Central memory CD8-positive, alpha-beta T cell (primary cell): ENCODE measurements around the gene RPL12.

Experiments
- ATAC-seq: fragments of 150-1000 bp; cut with Tn5 transposase; replicated peaks from 2 replicates; pipeline ENCODE4 v1.10.0; 2022; ENCODE audit warnings: mild to moderate bottlenecking, moderate FRiP score, moderate number of reproducible peaks; ENCODE audit not compliant: poor library complexity, severe bottlenecking; ENCODE audit errors: extremely low read depth
- DNase-seq, 2 donors: peaks; one replicate each; pipeline ENCODE4 v3.0.0; 2021; ENCODE audit warnings: low spot score in 2 of 2
- H3K27ac Mint-ChIP-seq: one replicate; pipeline ENCODE4 v1.8.0; 2022; ENCODE audit warnings: low read depth, mild to moderate bottlenecking, moderate library complexity, mixed read lengths
- H3K27me3 Mint-ChIP-seq: one replicate; pipeline ENCODE4 v1.8.0; 2022; ENCODE audit warnings: mixed read lengths
- H3K36me3 Mint-ChIP-seq: one replicate; pipeline ENCODE4 v1.8.0; 2022; ENCODE audit warnings: mild to moderate bottlenecking, moderate library complexity, mixed read lengths; ENCODE audit not compliant: insufficient read depth
- H3K4me1 Mint-ChIP-seq: one replicate; pipeline ENCODE4 v1.8.0; 2022; ENCODE audit warnings: mixed read lengths
- H3K4me3 Mint-ChIP-seq: one replicate; pipeline ENCODE4 v1.8.0; 2022; ENCODE audit warnings: mild to moderate bottlenecking, moderate library complexity, mixed read lengths
- H3K9me3 Mint-ChIP-seq: one replicate; pipeline ENCODE4 v1.8.0; 2022; ENCODE audit warnings: mixed read lengths

The RPL12 gene

GRCh38 chr9:127404631-127405030, 46.6 kb downstream of the RPL12 start:
- peaks cover 2% of the 10 kb centered on the region for H3K36me3 Mint-ChIP-seq
- H3K4me1 Mint-ChIP-seq, result no peaks in the 10 kb centered on the region
- peaks cover 11% of the 10 kb centered on the region for H3K27me3 Mint-ChIP-seq
- no peak for DNase-seq
- no peaks in the 10 kb centered on the region for H3K9me3 Mint-ChIP-seq
- no peak overlapping the region for H3K4me3 Mint-ChIP-seq
- H3K27ac Mint-ChIP-seq, result no peak overlapping the region
- ATAC-seq, result no peak

DNA sequence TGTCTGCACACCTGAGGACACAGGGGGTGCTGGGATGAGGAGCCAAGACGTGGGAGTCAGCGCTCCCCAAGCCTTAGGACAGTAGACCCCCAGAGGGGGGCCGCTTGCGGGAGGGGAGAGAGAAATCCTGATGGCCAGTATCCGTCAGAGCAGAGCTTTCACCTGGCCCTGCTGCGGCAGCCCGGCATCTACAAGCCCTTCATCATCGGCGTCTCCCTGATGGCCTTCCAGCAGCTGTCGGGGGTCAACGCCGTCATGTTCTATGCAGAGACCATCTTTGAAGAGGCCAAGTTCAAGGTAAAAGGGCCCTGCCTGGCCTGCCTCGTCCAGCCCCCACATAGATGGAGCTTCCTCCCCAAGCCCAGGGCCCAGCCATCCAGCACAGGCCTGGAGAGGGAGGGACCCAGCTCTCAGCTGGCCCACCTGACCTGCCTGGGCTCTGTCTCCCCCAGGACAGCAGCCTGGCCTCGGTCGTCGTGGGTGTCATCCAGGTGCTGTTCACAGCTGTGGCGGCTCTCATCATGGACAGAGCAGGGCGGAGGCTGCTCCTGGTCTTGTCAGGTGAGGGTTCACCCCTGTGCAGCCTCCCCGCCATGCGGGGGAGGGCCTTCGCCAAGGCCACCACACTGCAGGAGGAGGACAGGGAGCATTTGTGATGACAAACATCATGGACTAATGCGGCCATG, 47.6 kb downstream of the RPL12 start:
- H3K36me3 Mint-ChIP-seq, result peaks cover 3% of the 10 kb centered on the region
- DNase-seq, result no peak
- ATAC-seq, result no peak
- no peak overlapping the region for H3K4me3 Mint-ChIP-seq
- peaks cover 11% of the 10 kb centered on the region for H3K27me3 Mint-ChIP-seq
- H3K4me1 Mint-ChIP-seq, result peaks cover under 1% of the 10 kb centered on the region
- no peaks in the 10 kb centered on the region for H3K9me3 Mint-ChIP-seq
- no peak overlapping the region for H3K27ac Mint-ChIP-seq

- no peak overlapping the region for H3K27ac Mint-ChIP-seq
- DNase-seq (no peak), ATAC-seq (no peak)
- peaks cover 11% of the 10 kb centered on the region for H3K27me3 Mint-ChIP-seq
- H3K4me3 Mint-ChIP-seq, result no peak overlapping the region
- H3K9me3 Mint-ChIP-seq, result no peaks in the 10 kb centered on the region
- peaks cover 6% of the 10 kb centered on the region for H3K36me3 Mint-ChIP-seq
- H3K4me1 Mint-ChIP-seq, result peaks cover 8% of the 10 kb centered on the region
These were observed 48.7 kb downstream of the RPL12 start for GRCh38 chr9:127402401-127403090.

- no peaks in the 10 kb centered on the region for H3K9me3 Mint-ChIP-seq
- peaks cover 8% of the 10 kb centered on the region for H3K4me1 Mint-ChIP-seq
- no peak overlapping the region for H3K4me3 Mint-ChIP-seq
- H3K36me3 Mint-ChIP-seq, result peaks cover 6% of the 10 kb centered on the region
- no peak overlapping the region for H3K27ac Mint-ChIP-seq
- DNase-seq, result no peak
- H3K27me3 Mint-ChIP-seq, result no peaks in the 10 kb centered on the region
- ATAC-seq, result no peak
These were observed 51.4 kb downstream of the RPL12 start for GRCh38 chr9:127399736-127400269.

GRCh38 chr9:127398715-127399400, 52.3 kb downstream of the RPL12 start:
- Mint-ChIP-seq H3K36me3 (peaks cover 6% of the 10 kb centered on the region), H3K27me3 (no peaks in the 10 kb centered on the region)

GRCh38 chr9:127398275-127398647, 52.9 kb downstream of the RPL12 start:
- Mint-ChIP-seq H3K27me3 (peaks cover 5% of the 10 kb centered on the region), H3K9me3 (no peaks in the 10 kb centered on the region), H3K4me1 (peaks cover 8% of the 10 kb centered on the region), H3K4me3 (peak overlapping the region; percentile 80), H3K27ac (peak overlapping the region; percentile 38), H3K36me3 (peaks cover 6% of the 10 kb centered on the region)
- ATAC-seq (no peak), DNase-seq (no peak)

More at GRCh38 chr9:127398715-127399400, 52.3 kb downstream of the RPL12 start:
- Mint-ChIP-seq H3K4me3 (peak overlapping the region; percentile 80), H3K27ac (peak overlapping the region; percentile 38), H3K9me3 (no peaks in the 10 kb centered on the region), H3K4me1 (peaks cover 8% of the 10 kb centered on the region)
- DNase-seq, result no peak
- ATAC-seq, result no peak
